Activated naive CD4-positive, alpha-beta T cell (primary cell): ENCODE results near the gene RPL18.

Experiments
- DNase-seq, 4 experiments: peaks; one replicate each; lab custom pipeline; 2025; lab: John Stamatoyannopoulos, UW

The RPL18 gene

DNA sequence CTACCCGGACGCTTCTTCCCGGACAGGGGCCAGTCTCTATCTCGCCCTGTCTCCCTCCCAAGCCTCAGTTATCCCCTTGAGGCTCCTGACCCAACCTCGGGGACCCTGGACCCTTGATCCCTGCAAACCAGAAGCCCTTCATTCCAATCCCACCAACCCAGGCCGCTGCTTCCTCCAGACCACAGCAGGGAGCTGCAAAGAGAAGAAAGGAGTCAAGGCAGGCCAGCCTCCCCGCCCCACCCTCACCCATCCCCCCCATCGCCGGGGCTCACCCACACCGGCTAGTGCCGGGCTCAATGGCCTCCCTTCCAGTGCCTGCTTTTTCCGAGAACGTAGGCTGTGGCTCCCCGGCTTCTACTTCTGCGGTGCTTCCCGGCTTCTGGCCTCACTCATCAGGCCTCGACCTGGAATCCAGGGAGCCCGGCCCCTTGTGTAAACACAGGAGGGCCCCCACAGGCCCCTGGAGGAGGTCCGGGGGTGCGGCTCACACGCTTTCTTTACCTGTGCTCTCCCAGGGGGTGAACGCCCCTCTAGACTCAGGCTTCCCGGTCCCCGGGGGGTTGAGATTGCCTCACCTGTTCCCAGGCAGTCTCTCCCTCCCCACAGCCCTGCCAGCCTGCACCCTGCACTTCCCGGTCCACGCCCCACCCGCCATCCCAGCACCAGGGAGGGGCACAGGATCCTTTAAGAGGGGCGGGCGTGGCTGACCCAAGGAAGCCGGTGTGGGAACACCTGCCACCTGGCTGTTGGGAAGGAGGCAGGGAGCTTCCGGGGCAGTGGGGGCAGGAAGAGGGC, 4.3 kb downstream of the RPL18 start, which contains the start of gene FAM83E:
TSS of gene FAM83E (minus strand) at position 641 of the 795 bp plus-strand sequence. CDS start 1,704 bp downstream, outside the sequence.
- no peak for DNase-seq

DNA sequence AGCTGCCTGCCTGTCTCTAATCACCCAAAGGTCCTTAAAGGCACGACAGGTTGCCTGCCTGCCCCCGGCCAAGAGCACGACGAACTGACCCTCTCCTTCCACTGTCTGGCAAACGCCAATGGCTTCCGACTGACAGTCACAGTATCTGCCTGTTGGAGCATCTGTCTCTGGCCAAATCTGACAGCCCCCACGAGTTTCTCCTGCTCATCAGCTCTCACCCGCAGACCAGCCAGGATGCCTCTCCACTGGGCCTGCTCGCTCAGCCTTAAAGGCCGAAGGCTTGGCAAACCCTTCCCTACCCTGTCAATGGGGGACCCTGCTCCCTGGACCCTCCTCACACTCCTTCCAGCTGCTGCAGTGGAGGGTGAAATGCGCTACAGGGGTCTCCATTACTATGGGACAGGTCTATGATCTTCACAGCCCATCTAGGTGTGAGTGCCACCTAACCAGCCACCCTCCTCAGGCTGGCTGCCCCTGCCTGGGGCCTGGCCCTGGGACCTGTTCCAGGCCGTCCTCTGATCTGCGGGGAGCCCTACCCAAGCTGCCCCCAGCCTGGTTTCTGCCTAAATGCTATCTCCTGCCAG, 5.0 kb downstream of the RPL18 start:
- DNase-seq: no peak

DNA sequence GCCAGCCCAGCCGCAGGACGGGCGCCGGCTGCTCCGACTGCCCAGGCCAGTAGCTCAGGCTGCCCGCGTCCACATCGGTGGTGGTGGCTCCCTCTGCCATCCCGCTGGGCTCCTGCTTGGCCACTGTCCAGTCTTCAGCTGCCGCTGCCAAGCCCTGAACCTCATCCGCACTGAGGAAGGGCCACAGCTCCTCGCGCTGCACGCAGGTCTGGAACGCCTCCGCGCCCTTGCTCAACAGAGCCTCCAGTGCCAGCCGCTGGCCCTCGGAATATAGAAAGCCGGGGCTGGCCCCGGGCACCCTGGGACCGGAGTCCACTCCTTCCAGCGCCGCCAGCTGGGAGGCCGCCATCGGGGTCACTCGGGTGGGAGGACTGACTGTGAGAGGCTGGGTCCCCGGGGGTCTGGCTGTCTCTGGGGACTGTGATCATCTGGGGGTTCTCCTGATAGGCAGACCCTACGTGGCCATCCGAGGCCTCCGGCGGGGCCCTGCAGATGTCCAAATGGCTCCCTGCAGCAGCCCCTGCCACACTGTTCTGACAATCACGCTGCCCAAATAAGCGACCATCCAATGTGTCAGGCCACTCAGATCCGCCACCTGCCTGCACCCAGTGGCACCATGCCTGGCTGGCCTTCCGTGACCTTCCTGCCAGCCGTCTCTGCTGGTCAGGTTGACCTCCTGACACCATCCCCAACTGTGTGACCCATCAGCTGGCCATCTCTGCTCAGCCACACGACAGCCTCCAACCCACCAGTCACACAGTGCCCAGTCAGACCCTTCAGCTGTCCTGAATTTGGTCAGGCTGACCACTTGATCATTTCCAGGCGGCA, 5.7 kb downstream of the RPL18 start:
- DNase-seq: no peak

DNA sequence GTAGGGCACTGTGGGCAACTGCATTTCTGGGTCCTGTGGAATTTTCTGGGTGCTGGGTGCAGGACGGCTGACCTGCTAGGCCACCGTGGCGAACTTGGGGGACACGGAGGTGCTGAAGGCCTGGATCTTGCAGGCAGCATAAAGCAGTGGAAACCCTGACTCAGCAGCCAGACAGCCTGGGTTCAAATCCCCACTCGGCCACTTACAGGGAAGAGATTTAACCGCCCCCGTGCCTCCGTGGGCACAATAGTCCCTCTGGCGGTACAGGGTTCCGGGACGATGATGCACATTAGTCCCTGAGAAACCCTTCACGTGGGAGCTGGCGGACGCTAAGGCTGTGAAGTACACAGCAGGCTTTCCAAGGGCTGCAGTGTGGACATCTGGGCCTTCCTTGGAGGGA, 7.1 kb downstream of the RPL18 start:
- no peak for DNase-seq

DNA sequence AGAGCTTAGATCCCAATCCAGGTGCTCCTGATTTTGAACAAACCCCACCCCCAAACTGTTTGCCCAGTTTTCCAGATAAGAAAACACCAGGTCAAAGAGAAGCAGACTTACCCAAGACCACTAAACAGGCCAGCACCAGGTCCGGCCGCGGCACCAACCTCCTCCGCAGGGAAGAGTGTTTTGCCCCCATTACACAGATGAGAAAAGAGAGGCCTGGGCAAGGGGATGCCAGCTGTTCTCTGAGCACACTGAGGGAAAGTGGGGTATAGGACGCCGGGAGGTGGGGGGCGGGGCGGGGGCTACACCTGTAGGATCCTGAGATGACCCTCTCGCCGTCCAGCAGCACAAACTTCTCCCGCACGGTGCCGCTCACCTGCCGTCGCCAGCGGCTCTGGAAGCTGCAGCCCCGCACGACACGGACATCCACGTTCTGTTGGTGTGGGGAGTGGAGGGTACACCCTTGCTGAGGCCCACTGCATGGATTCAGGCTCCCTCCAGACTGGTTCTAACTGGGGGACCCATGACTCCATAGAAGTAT, 9.3 kb downstream of the RPL18 start:
- DNase-seq: no peak

DNA sequence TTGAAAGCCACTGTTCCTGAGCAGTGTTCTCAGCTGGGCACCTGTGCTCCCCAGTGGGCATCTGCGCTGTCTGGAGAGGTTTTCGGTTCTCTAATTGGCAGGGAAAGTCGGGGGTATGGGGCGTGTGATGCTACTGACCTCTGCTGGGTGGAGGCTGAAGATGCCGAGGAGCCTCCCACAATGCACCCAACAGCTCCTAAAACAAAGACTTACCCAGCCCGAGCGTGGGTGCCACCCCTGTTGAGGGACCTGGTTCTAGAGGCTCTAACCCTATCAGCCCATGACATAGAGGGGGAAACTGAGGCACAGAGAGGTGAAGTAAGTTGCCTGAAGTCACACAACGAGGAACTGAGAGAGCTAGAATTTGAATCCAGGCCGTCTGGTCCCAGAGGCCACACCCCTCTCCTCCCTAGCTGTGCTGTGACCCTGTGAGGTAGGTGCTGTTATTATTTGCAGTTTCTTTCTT, 10.1 kb downstream of the RPL18 start:
- DNase-seq: peak in 1 of 4 experiments; percentile 40

DNA sequence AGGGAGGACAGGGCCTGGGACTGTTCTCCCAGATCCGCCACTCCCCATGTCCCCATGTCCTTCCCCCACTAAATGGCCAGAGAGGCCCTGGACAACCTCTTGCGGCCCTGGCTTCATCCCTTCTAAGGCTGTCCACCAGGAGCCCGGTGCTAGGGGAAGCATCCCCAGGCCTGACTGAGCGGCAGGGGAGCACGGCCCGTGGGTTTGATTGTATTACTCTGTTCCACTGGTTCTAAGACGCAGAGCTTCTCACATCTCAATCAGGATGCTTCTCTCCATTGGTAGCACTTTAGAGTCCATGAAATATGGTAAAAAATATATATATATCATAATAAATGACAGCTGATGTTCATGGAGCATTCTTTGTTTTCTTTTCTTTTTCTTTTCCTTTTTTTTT, 11.6 kb downstream of the RPL18 start:
- no peak for DNase-seq

DNA sequence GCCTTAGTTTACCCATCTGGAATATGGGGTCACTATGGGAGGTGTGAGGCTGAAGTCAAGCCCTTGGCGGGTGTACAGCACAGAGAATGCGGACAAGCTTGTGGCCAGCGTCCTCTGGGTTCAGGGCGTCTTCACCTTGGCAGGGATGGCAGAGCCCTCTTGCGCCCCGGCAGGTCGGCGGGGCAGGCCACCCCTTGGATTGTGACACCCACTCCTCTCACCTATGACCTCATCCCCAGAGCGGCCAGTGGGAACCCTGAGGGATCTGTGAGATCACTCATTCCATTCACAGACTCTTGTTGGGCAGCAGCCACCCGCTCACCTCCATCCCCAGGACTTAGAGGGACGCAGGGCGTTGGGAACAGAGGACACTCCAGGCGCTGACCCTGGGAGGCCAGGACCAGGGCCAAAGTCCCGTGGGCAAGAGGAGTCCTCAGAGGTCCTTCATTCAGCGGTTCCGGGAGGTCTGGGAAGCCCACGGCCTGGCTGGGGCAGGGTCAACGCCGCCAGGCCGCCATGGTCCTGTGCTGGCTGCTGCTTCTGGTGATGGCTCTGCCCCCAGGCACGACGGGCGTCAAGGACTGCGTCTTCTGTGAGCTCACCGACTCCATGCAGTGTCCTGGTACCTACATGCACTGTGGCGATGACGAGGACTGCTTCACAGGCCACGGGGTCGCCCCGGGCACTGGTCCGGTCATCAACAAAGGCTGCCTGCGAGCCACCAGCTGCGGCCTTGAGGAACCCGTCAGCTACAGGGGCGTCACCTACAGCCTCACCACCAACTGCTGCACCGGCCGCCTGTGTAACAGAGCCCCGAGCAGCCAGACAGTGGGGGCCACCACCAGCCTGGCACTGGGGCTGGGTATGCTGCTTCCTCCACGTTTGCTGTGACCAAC, 12.3 kb downstream of the RPL18 start, which contains the start of gene SPACA4:
TSS of gene SPACA4 (plus strand) at position 280 of the 896 bp plus-strand sequence. CDS start at position 517, 237 bp downstream.
- no peak for DNase-seq

DNA sequence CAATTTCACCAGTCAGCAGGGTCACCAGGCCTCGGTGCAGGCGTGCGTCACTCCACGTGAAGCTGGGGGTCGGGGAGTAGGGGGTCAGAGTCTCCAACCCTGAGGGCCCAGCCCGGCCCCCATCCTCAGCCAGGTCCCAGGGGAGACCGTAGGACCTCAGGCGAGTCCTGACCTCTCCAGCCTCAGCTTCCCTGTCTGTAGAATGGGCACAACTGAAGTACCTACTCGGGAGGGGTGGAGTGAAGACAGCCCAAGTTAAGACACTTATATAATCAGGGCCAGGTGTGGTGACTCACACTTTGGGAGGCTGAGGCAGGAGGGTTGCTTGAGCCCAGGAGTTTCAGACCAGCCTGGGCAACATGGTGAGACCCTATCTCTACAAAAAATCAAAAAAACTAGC, 15.1 kb downstream of the RPL18 start:
- DNase-seq: no peak

DNA sequence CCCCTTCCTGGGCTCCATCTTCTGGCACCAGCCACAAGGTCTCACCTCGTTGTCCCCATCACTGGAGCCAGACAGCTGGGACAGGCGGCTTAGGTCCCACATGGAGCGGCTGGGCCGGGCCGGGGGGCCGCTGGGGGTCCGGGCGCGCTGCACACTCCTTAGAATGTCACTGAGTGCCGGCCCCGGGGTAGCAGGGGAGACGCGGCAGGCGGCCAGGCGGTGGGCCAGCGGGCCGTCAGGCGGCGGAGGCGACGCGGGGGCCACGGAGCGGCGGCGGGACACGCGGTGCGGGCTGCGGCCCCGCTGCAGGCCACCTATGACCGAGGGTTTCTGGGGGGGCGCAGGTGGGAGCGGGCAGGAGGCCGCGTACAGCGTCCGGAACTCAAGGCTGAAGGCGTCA, 15.5 kb downstream of the RPL18 start:
- no peak for DNase-seq

DNA sequence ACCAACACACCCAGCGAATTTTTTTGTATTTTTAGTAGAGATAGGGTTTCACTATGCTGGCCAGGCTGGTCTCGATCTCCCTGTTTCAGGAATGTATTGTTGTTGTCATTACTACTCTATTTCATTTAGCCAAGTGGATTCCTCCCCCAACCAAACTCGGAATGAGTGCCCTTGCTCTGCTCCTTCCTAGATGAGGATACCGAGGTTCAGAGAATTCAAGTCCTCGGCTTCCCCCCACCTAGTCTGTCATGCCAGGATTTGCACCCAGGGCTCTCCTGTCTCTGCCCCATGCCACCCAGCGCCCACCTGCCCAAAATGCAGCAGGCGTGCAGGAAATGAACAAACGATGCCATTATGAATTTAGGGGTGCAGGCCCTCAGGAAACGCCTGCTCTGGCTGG, 16.0 kb downstream of the RPL18 start:
- DNase-seq: no peak

DNA sequence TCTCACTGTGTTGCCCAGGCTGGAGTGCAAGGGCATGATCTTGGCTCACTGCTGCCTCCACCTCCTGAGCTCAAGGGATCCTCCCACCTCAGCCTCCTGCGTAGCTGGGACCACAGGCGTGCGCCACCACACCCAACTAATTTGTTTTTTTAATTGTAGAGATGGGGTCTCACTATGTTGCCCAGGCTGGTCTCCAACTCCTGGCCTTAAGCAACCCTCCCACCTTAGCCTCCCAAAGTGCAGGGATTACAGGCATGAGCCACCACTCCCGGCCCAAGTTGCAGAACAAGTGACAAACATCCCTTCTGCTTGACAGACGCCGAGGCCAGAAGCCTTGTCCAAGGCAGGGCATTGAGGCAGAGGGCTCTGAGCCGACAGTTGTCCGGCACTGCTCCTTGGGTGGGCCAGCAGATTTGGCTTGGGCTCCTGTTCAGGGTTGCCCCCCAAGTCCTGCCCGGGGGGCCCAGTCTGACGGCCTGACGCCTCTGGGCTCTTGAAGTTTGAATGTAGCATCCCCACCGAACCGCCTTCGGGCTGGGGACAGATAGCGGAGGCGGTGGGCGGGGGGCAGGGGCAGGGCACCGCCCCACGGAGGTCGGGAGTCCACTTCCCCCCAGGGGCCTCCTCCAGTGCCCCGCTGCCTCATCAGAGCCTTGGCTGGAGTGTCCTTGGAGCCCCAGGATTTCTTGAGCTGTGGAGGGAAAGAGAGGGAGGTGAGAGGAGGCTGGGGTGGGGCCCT, 18.1 kb downstream of the RPL18 start:
- no peak for DNase-seq

DNA sequence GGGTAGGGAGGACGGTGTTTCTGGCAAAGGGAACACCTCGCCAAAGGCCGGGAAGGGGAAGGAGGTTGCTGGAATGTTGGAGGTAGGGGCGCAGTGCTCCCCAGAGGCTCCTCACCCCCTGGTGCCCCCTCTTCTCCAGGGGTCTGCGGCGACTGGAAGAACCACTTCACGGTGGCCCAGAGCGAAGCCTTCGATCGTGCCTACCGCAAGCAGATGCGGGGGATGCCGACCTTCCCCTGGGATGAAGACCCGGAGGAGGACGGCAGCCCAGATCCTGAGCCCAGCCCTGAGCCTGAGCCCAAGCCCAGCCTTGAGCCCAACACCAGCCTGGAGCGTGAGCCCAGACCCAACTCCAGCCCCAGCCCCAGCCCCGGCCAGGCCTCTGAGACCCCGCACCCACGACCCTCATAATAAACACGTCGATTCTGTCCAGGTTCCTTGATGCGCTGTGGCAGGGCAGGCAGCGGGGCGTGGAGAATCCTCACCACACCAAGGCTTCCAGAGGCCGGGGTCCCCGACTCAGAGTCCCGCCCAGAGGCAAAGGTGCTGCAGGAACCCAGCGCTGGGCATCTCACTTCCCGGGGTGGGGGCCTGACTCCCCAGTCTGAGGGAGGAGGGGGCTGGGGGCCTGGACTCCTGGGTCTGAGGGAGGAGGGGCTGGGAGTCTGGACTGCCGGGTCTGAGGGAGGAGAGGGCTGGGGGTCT, 19.8 kb downstream of the RPL18 start:
- DNase-seq: no peak

DNA sequence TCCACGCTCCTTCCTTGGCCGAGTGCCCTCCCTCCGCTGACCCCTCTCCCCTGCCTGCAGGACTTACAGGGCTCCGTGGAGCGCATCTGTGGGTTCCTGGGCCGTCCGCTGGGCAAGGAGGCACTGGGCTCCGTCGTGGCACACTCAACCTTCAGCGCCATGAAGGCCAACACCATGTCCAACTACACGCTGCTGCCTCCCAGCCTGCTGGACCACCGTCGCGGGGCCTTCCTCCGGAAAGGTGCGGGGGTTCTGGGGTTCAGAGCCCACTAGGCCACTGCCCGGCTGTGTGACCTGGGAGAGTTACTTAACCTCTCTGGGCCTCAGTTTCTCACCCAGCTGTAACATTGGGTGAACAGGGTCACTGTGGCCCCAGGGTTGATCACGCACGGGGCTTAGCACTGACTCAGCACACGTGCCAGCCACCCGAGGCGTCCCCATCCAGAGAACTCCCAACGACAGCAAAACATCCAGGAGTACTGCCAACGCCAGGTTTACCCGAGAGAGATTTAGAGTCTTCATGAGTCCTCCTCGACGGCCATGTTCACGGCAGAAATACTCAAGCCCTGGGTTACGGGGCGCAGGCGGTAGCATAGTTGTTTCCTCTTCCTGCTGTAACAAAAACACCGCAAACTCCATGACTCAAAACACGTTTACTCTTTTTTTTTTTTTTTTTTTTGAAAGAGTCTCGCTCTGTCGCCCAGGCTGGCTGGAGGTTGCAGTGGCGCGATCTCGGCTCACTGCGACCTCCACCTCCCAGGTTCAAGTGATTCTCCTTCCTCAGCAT, 22.1 kb downstream of the RPL18 start:
- DNase-seq: peak in 1 of 4 experiments; percentile 12

DNA sequence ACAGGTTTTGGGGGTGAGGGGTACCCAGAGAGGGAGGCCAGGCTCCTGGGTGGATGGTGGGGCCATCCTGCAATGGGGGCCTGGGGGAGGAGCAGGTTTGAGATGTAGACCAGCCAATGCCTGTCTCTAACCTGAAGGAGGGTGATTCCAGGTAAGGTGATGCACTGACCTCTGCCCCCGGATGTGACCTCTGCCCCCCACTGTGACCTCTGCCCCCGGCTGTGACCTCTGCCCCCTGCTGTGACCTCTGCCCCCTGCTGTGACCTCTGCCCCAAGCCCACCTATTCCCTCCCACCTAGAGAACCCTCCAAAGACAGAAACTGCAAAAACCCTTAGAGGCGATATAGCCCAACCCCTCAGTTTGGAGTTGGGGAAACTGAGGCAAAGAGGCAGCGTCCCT, 22.7 kb downstream of the RPL18 start:
- DNase-seq: no peak

DNA sequence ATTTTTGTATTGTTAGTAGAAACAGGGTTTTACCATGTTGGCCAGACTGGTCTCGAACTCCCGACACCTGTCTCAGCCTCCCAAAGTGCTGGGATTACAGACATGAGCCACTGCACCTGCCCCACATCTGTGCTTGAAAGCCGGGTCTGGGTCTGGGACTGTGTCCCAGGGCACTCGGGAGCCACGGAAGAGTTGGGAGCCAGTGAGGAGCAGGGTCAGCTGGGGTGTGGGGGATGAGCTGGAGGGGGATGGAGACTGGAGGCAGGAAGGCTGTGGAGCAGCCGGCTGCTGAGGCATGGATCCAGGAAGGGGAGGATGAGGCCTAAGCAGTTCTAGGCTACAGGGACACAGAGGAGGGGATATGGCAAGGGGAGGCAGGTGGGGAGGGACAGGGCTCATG, 23.1 kb downstream of the RPL18 start:
- DNase-seq: no peak

DNA sequence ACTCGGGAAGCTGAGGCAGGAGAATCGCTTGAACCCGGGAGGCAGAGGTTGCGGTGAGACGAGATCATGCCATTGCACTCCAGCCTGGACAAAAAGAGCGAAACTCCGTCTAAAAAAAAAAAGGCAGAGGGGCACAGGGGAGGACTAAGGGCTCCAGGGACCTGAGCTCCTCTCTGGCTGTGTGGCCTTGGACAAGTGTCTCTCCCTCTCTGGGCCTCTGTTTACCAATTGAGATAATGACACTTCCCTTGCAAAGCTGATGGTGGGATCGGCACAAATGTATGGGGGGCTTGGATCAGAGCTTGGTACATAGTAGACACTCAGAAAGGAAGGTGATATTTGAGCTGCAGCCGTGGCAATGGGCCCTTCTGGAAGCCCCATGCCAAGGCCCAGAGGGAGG, 23.8 kb downstream of the RPL18 start:
- no peak for DNase-seq

DNA sequence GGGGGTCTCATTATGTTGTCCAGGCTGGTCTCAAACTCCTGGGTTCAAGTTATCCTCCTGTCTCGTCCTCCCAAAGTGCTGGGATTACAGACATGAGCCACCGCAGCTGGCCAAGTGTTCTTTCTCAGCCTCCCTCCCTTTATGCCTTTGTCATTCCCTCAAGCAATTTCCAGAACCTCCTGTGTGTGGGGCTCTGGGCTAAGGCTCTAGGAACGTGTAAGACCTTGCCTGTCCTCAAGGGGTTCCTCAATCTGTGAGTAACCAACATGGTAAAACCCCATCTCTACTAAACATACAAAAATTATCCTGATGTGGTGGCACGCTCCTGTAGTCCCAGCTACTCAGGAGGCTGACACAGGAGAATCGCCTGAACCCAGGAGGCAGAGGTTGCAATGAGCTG, 28.0 kb downstream of the RPL18 start:
- DNase-seq: no peak
